HepG2 (cell line): ENCODE data around the gene COPZ1. TPM values are rescaled to one million over a fixed set of nuclear protein-coding genes. Genes with fewer than 3 reads are reported as not detected.

Source experiments
- FOXA3 ChIP-seq: IDR thresholded peaks from 2 replicates; pipeline ENCODE4 v1.6.1; 2016; ENCODE audit warnings: missing genetic modification reagents, missing compliant biosample characterization
- FOXJ3 ChIP-seq: sonication (generic); formaldehyde crosslinking; IDR thresholded peaks from 2 replicates; pipeline ENCODE4 v1.4.0; 2020; ENCODE audit warnings: missing genetic modification reagents, mild to moderate bottlenecking, borderline replicate concordance
- HNF4G ChIP-seq, 2 experiments: sonication (generic) in 1 of 2; formaldehyde crosslinking in 1 of 2; IDR thresholded peaks; 2 replicates each; pipeline versions ENCODE4 v1.4.0 to v1.6.1; 2011 to 2020; ENCODE audit warnings: borderline replicate concordance in 2 of 2, low read depth in 2 of 2, mild to moderate bottlenecking in 2 of 2, low read length in 1 of 2, missing genetic modification reagents in 1 of 2, moderate library complexity in 1 of 2
- MAF1 ChIP-seq: sonication (generic); formaldehyde crosslinking; IDR thresholded peaks from 2 replicates; pipeline ENCODE4 v1.5.0; 2020; ENCODE audit warnings: missing genetic modification reagents, borderline replicate concordance
- MAZ ChIP-seq, 2 experiments: sonication (generic) in 1 of 2; formaldehyde crosslinking in 1 of 2; IDR thresholded peaks; 2 replicates each; pipeline versions ENCODE4 v1.5.0 to v1.6.1; 2012 to 2020; ENCODE audit warnings: low read depth in 2 of 2, mild to moderate bottlenecking in 2 of 2, borderline replicate concordance in 1 of 2, improper control_type of control experiment in 1 of 2, low read length in 1 of 2, missing genetic modification reagents in 1 of 2, moderate library complexity in 1 of 2
- SALL1 ChIP-seq: sonication (generic); formaldehyde crosslinking; IDR thresholded peaks from 2 replicates; pipeline ENCODE4 v1.8.0; 2022; ENCODE audit warnings: mild to moderate bottlenecking, missing genetic modification reagents
- TCF7 ChIP-seq: sonication (generic); IDR thresholded peaks from 2 replicates; pipeline ENCODE4 v1.6.1; 2016; ENCODE audit warnings: antibody characterized with exemption, low read depth
- ZNF501 ChIP-seq: sonication (generic); formaldehyde crosslinking; IDR thresholded peaks from 2 replicates; pipeline ENCODE4 v1.5.1; 2020; ENCODE audit warnings: mild to moderate bottlenecking, moderate library complexity, missing genetic modification reagents
- ZNF749 ChIP-seq: sonication (generic); formaldehyde crosslinking; IDR thresholded peaks from 2 replicates; pipeline ENCODE4 v1.8.0; 2022; ENCODE audit warnings: mild to moderate bottlenecking, missing genetic modification reagents, moderate library complexity, borderline replicate concordance
- ZNF891 ChIP-seq: sonication (generic); formaldehyde crosslinking; IDR thresholded peaks from 2 replicates; pipeline ENCODE4 v1.5.0; 2020; ENCODE audit warnings: mild to moderate bottlenecking, missing genetic modification reagents
- polyA plus RNA-seq, 8 experiments: library from polyadenylated mRNA; depleted of rRNA in 3 of 8; stranded (reverse) in 7 of 8; unstranded in 1 of 8; fragments of >200 nt; fragmentation: Illumina TruSeq in 4 of 8; extraction: Trizol in 4 of 8; gene quantifications; 2 replicates each; pipeline versions ENCODE4 v1.2.1 to v1.2.3, GENCODE V29; 2011 to 2016; ENCODE audit warnings: low read depth in 4 of 8, missing spikeins in 1 of 8, mixed read lengths in 1 of 8; ENCODE audit not compliant: insufficient read depth in 1 of 8
- total RNA-seq, 5 experiments: library from RNA; depleted of rRNA; stranded (reverse); fragments of >200 nt; fragmentation: Illumina TruSeq; extraction: Trizol; gene quantifications; 2 replicates each; pipeline ENCODE4 v1.2.3, GENCODE V29; 2016; ENCODE audit warnings: low read depth in 1 of 5
- TF ChIP-seq, protein P1 (sequence below): IDR thresholded peaks from 2 replicates; pipeline ENCODE4 v1.6.1; 2012; ENCODE audit warnings: low read length, improper control_type of control experiment
- TF ChIP-seq, protein P2 (sequence below): sonication (generic); formaldehyde crosslinking; IDR thresholded peaks from 2 replicates; pipeline ENCODE4 v1.8.0; 2022; ENCODE audit warnings: mild to moderate bottlenecking, missing genetic modification reagents
- TF ChIP-seq, protein P3 (sequence below): sonication (generic); formaldehyde crosslinking; IDR thresholded peaks from 2 replicates; pipeline ENCODE4 v1.5.1; 2020; ENCODE audit warnings: mild to moderate bottlenecking, missing genetic modification reagents, moderate library complexity
- TF ChIP-seq, protein P4 (sequence below): IDR thresholded peaks from 2 replicates; pipeline ENCODE4 v1.4.0; 2020; ENCODE audit warnings: mild to moderate bottlenecking, missing genetic modification reagents

COPZ1 gene
- total and polyA plus RNA-seq, 2 of the 13 experiments (the other 11 are each of a cell fraction or from before 2014, with no cell fraction given) = 125 to 184 TPM

DNA sequence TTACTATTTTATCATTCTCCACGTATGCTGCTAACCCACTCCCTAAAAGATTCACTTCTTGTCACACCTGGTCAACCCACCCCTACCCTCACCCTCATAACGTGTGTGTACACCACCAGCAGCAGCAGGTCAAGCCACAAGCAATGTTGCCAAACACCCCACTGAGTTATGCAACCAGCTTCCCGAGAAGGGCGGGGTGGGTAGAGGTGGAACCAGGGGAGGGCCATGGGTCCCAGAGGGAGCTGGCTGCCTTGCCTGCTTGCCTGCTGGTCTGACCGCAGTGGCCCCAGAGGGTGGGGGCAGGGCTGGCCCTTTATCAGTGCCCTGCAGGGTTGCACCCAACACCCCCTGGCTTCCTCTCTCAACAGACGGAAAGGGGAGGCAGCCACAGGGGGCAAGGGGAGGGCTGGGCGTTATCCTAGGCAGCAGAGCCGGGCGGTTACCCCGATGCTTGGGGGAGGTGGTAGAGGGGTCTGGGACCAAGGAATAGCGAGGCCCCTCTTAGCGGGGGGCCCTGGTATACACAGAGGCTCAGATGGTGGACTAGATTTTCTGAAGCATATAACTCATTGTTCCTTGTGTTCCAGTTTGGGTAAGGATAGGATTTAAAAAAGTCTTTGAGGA, 20.6 kb upstream of the COPZ1 start (continued):
- peak; percentile 31; the same call in 1 of the 2 replicates for TF ChIP-seq HNF4G (IDR thresholded peaks at IDR 0.05; ENCODE audit: borderline replicate concordance, low read depth, low read length)
- TF ChIP-seq HNF4G (CRISPR knock-in tag; IDR thresholded peaks at IDR 0.05; ENCODE audit: borderline replicate concordance, low read depth) = no peak
- TF ChIP-seq TCF7 = 0 out of 2 replicates have a peak, but pooled peaks have one; percentile 48
- no peak for TF ChIP-seq ZNF749 (CRISPR knock-in tag)
- TF ChIP-seq ZNF891 (CRISPR knock-in tag) = 0 out of 2 replicates have a peak, but pooled peaks have one; percentile 42
- peak; percentile 79 for TF ChIP-seq FOXA3 (CRISPR knock-in tag)
- TF ChIP-seq, protein P1, sequence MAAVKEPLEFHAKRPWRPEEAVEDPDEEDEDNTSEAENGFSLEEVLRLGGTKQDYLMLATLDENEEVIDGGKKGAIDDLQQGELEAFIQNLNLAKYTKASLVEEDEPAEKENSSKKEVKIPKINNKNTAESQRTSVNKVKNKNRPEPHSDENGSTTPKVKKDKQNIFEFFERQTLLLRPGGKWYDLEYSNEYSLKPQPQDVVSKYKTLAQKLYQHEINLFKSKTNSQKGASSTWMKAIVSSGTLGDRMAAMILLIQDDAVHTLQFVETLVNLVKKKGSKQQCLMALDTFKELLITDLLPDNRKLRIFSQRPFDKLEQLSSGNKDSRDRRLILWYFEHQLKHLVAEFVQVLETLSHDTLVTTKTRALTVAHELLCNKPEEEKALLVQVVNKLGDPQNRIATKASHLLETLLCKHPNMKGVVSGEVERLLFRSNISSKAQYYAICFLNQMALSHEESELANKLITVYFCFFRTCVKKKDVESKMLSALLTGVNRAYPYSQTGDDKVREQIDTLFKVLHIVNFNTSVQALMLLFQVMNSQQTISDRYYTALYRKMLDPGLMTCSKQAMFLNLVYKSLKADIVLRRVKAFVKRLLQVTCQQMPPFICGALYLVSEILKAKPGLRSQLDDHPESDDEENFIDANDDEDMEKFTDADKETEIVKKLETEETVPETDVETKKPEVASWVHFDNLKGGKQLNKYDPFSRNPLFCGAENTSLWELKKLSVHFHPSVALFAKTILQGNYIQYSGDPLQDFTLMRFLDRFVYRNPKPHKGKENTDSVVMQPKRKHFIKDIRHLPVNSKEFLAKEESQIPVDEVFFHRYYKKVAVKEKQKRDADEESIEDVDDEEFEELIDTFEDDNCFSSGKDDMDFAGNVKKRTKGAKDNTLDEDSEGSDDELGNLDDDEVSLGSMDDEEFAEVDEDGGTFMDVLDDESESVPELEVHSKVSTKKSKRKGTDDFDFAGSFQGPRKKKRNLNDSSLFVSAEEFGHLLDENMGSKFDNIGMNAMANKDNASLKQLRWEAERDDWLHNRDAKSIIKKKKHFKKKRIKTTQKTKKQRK = no peak
- TF ChIP-seq, protein P2, sequence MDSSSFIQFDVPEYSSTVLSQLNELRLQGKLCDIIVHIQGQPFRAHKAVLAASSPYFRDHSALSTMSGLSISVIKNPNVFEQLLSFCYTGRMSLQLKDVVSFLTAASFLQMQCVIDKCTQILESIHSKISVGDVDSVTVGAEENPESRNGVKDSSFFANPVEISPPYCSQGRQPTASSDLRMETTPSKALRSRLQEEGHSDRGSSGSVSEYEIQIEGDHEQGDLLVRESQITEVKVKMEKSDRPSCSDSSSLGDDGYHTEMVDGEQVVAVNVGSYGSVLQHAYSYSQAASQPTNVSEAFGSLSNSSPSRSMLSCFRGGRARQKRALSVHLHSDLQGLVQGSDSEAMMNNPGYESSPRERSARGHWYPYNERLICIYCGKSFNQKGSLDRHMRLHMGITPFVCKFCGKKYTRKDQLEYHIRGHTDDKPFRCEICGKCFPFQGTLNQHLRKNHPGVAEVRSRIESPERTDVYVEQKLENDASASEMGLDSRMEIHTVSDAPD (CRISPR knock-in tag) = peak; percentile 71; the same call in 1 of the 2 replicates
- peak; percentile 42; the same call in 1 of the 2 replicates for TF ChIP-seq MAF1 (CRISPR knock-in tag)
- TF ChIP-seq, protein P3, sequence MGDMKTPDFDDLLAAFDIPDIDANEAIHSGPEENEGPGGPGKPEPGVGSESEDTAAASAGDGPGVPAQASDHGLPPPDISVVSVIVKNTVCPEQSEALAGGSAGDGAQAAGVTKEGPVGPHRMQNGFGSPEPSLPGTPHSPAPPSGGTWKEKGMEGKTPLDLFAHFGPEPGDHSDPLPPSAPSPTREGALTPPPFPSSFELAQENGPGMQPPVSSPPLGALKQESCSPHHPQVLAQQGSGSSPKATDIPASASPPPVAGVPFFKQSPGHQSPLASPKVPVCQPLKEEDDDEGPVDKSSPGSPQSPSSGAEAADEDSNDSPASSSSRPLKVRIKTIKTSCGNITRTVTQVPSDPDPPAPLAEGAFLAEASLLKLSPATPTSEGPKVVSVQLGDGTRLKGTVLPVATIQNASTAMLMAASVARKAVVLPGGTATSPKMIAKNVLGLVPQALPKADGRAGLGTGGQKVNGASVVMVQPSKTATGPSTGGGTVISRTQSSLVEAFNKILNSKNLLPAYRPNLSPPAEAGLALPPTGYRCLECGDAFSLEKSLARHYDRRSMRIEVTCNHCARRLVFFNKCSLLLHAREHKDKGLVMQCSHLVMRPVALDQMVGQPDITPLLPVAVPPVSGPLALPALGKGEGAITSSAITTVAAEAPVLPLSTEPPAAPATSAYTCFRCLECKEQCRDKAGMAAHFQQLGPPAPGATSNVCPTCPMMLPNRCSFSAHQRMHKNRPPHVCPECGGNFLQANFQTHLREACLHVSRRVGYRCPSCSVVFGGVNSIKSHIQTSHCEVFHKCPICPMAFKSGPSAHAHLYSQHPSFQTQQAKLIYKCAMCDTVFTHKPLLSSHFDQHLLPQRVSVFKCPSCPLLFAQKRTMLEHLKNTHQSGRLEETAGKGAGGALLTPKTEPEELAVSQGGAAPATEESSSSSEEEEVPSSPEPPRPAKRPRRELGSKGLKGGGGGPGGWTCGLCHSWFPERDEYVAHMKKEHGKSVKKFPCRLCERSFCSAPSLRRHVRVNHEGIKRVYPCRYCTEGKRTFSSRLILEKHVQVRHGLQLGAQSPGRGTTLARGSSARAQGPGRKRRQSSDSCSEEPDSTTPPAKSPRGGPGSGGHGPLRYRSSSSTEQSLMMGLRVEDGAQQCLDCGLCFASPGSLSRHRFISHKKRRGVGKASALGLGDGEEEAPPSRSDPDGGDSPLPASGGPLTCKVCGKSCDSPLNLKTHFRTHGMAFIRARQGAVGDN (CRISPR knock-in tag) = peak; percentile 80
- 0 out of 2 replicates have a peak, but pooled peaks have one; percentile 38 for TF ChIP-seq FOXJ3 (CRISPR knock-in tag)
- peak; percentile 52 for TF ChIP-seq SALL1
- TF ChIP-seq MAZ (IDR thresholded peaks at IDR 0.05; ENCODE audit: borderline replicate concordance, low read depth, low read length) = peak; percentile 82
- peak; percentile 68 for TF ChIP-seq MAZ (CRISPR knock-in tag; IDR thresholded peaks at IDR 0.05; ENCODE audit: low read depth)
- peak; percentile 59; the same call in 1 of the 2 replicates for TF ChIP-seq ZNF501 (CRISPR knock-in tag)
- TF ChIP-seq, protein P4, sequence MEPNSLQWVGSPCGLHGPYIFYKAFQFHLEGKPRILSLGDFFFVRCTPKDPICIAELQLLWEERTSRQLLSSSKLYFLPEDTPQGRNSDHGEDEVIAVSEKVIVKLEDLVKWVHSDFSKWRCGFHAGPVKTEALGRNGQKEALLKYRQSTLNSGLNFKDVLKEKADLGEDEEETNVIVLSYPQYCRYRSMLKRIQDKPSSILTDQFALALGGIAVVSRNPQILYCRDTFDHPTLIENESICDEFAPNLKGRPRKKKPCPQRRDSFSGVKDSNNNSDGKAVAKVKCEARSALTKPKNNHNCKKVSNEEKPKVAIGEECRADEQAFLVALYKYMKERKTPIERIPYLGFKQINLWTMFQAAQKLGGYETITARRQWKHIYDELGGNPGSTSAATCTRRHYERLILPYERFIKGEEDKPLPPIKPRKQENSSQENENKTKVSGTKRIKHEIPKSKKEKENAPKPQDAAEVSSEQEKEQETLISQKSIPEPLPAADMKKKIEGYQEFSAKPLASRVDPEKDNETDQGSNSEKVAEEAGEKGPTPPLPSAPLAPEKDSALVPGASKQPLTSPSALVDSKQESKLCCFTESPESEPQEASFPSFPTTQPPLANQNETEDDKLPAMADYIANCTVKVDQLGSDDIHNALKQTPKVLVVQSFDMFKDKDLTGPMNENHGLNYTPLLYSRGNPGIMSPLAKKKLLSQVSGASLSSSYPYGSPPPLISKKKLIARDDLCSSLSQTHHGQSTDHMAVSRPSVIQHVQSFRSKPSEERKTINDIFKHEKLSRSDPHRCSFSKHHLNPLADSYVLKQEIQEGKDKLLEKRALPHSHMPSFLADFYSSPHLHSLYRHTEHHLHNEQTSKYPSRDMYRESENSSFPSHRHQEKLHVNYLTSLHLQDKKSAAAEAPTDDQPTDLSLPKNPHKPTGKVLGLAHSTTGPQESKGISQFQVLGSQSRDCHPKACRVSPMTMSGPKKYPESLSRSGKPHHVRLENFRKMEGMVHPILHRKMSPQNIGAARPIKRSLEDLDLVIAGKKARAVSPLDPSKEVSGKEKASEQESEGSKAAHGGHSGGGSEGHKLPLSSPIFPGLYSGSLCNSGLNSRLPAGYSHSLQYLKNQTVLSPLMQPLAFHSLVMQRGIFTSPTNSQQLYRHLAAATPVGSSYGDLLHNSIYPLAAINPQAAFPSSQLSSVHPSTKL (CRISPR knock-in tag) = peak; percentile 86
